SK-N-SH (cell line): ENCODE results near the gene NAT8L.

Experiments used
- CTCF ChIP-seq: fragments of 200-600 bp; sonication (generic); IDR thresholded peaks from 2 replicates; pipeline ENCODE4 v1.6.1; 2017; ENCODE audit warnings: antibody characterized with exemption, mild to moderate bottlenecking, moderate library complexity
- EP300 ChIP-seq, 2 experiments: IDR thresholded peaks; 2 replicates each; pipeline versions ENCODE4 v1.4.0 to v1.6.1; 2012; ENCODE audit warnings: borderline replicate concordance in 1 of 2, low read depth in 1 of 2, low read length in 1 of 2
- FOSL2 ChIP-seq: IDR thresholded peaks from 2 replicates; pipeline ENCODE4 v1.4.0; 2012; ENCODE audit warnings: low read depth, mild to moderate bottlenecking, moderate library complexity, borderline replicate concordance
- RAD21 ChIP-seq: IDR thresholded peaks from 2 replicates; pipeline ENCODE4 v1.6.1; 2012; ENCODE audit warnings: mild to moderate bottlenecking, low read length
- RCOR1 ChIP-seq: fragments of 150-350 bp; IDR thresholded peaks from 2 replicates; pipeline ENCODE4 v1.6.1; 2017; ENCODE audit warnings: antibody characterized with exemption, low read length
- REST ChIP-seq: IDR thresholded peaks from 2 replicates; pipeline ENCODE4 v1.6.1; 2012; ENCODE audit warnings: mild to moderate bottlenecking, low read depth, low read length, moderate library complexity
- RFX5 ChIP-seq: IDR thresholded peaks from 2 replicates; pipeline ENCODE4 v1.6.1; 2012; ENCODE audit warnings: mild to moderate bottlenecking, improper control_type of control experiment, low read length
- USF2 ChIP-seq: fragments of 150-350 bp; IDR thresholded peaks from 2 replicates; pipeline ENCODE4 v1.6.1; 2017; ENCODE audit warnings: antibody characterized with exemption, low read length, low read depth, borderline replicate concordance

- TF ChIP-seq REST (no peak), FOSL2 (no peak), CTCF (no peak), RAD21 (no peak), EP300 (IDR thresholded peaks at IDR 0.05; ENCODE audit: borderline replicate concordance in 1 of 2, low read depth in 1 of 2, low read length in 1 of 2) (no peak), USF2 (no peak), RCOR1 (0 out of 2 replicates have a peak, but pooled peaks have one; percentile 27), RFX5 (no peak)
Measured at GRCh38 chr4:2041239-2042130, 17.6 kb upstream of the NAT8L start.
